Ishikawa (cell line): Measurements from ENCODE around the gene KTN1.

Source experiments
- CEBPB ChIP-seq: IDR thresholded peaks from 2 replicates; pipeline ENCODE4 v1.6.1; 2012
- CREB1 ChIP-seq: IDR thresholded peaks from 2 replicates; pipeline ENCODE4 v1.6.1; 2012; ENCODE audit warnings: low read depth
- EGR1 ChIP-seq: IDR thresholded peaks from 2 replicates; pipeline ENCODE4 v1.6.1; 2012
- EP300 ChIP-seq: IDR thresholded peaks from 2 replicates; pipeline ENCODE4 v1.6.1; 2012; ENCODE audit warnings: borderline replicate concordance
- FOXM1 ChIP-seq: IDR thresholded peaks from 2 replicates; pipeline ENCODE4 v1.6.1; 2012; ENCODE audit warnings: low read depth, borderline replicate concordance
- NFIC ChIP-seq: IDR thresholded peaks from 2 replicates; pipeline ENCODE4 v1.6.1; 2012
- RAD21 ChIP-seq: IDR thresholded peaks from 2 replicates; pipeline ENCODE4 v1.6.1; 2012; ENCODE audit warnings: low read depth
- REST ChIP-seq: IDR thresholded peaks from 2 replicates; pipeline ENCODE4 v1.6.1; 2012; ENCODE audit warnings: low read depth, mild to moderate bottlenecking
- TAF1 ChIP-seq: IDR thresholded peaks from 2 replicates; pipeline ENCODE4 v1.6.1; 2012; ENCODE audit warnings: low read depth, mild to moderate bottlenecking
- TCF12 ChIP-seq: IDR thresholded peaks from 2 replicates; pipeline ENCODE4 v1.6.1; 2012; ENCODE audit warnings: low read depth
- TEAD4 ChIP-seq: IDR thresholded peaks from 2 replicates; pipeline ENCODE4 v1.6.1; 2012
- USF1 ChIP-seq: IDR thresholded peaks from 2 replicates; pipeline ENCODE4 v1.6.1; 2012
- YY1 ChIP-seq: IDR thresholded peaks from 2 replicates; pipeline ENCODE4 v1.6.1; 2012; ENCODE audit warnings: low read depth
- ZBTB7A ChIP-seq: IDR thresholded peaks from 2 replicates; pipeline ENCODE4 v1.6.1; 2012; ENCODE audit warnings: low read depth
- TF ChIP-seq, protein P1 (sequence below): IDR thresholded peaks from 2 replicates; pipeline ENCODE4 v1.6.1; 2012

KTN1 gene

GRCh38 chr14:55645845-55646832, 66.1 kb downstream of the KTN1 start:
- TF ChIP-seq RAD21 (no peak), ZBTB7A (no peak), FOXM1 (no peak), TCF12 (no peak), EP300 (no peak), REST (no peak), TAF1 (no peak), CEBPB (no peak), EGR1 (no peak)

GRCh38 chr14:55650992-55651391, 71.0 kb downstream of the KTN1 start:
- no peak for TF ChIP-seq ZBTB7A
- TF ChIP-seq TCF12 = no peak
- no peak for TF ChIP-seq RAD21
- no peak for TF ChIP-seq EP300
- no peak for TF ChIP-seq TAF1
- no peak for TF ChIP-seq NFIC
- TF ChIP-seq, protein P1, sequence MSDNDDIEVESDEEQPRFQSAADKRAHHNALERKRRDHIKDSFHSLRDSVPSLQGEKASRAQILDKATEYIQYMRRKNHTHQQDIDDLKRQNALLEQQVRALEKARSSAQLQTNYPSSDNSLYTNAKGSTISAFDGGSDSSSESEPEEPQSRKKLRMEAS = no peak
- TF ChIP-seq FOXM1 = no peak
- TF ChIP-seq EGR1 = no peak
- TF ChIP-seq CEBPB = no peak
- no peak for TF ChIP-seq CREB1
- TF ChIP-seq USF1 = no peak
- no peak for TF ChIP-seq YY1
- no peak for TF ChIP-seq REST

GRCh38 chr14:55654243-55654642, 74.2 kb downstream of the KTN1 start:
- TF ChIP-seq TEAD4 = no peak
- no peak for TF ChIP-seq ZBTB7A
- TF ChIP-seq, protein P1 = no peak

- no peak for TF ChIP-seq NFIC
- no peak for TF ChIP-seq CREB1
- no peak for TF ChIP-seq ZBTB7A
- TF ChIP-seq EP300 = no peak
- TF ChIP-seq EGR1 = no peak
- TF ChIP-seq TEAD4 = no peak
- TF ChIP-seq CEBPB = no peak
- TF ChIP-seq, protein P1 = no peak
- no peak for TF ChIP-seq REST
- TF ChIP-seq YY1 = no peak
Observed at GRCh38 chr14:55661029-55661428, 81.0 kb downstream of the KTN1 start.
